ENCODE measurements around the gene SRI.

- TF ChIP-seq CTCF (IDR thresholded peaks at IDR 0.05) (no peak), POLR2AphosphoS5 (IDR thresholded peaks at IDR 0.05) (no peak), POLR2A (IDR thresholded peaks at IDR 0.05) (no peak)
Observed at GRCh38 chr7:88267421-88267820, 47.6 kb upstream of the SRI start.
